ENCODE data around the gene PLA2G6.

PLA2G6 gene

GRCh38 chr22:38141217-38141973 is 40.2 kb downstream of the PLA2G6 start:
- H3K36me3 ChIP-seq (ENCODE audit: control insufficient read depth in 2 of 2, insufficient read depth in 2 of 2, low read length in 2 of 2): peaks cover 0 to 7% of the 10 kb centered on the region in 2 donors
- H3K27me3 ChIP-seq (ENCODE audit: control insufficient read depth in 1 of 2, insufficient read depth in 2 of 2, low read length in 2 of 2): no peaks in the 10 kb centered on the region
- H3K9ac ChIP-seq (ENCODE audit: low read length in 2 of 2): no peak overlapping the region
- no peaks in the 10 kb centered on the region for H3K9me3 ChIP-seq (ENCODE audit: control insufficient read depth in 2 of 2, low read length in 2 of 2)
- no peak overlapping the region for H3K27ac ChIP-seq (ENCODE audit: low read length)
- no peaks in the 10 kb centered on the region for H3K4me1 ChIP-seq (ENCODE audit: control insufficient read depth, insufficient read depth, low read length)
- no peak overlapping the region for H3K4me3 ChIP-seq (ENCODE audit: low read length in 2 of 2)

DNA sequence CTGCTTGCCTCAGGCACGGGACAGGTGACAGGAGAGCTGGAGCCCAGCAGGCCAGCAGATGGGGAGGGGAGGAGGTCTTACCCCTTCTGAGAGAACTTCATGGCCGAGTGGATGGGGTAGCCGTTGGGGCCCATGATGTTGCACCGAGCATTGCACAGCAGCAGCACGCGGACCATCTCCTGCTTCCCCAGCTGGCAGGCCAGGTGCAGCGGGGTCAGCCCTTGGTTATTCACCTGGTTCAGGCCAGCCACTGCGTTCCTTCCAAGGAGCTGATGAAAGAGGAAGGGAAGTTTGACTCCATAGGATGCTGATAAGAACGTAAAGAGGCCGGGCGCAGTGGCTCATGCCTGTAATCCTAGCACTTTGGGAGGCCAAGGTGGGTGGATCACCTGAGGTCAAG is 41.7 kb downstream of the PLA2G6 start:
- Histone ChIP-seq H3K4me1 (ENCODE audit: control insufficient read depth, insufficient read depth, low read length) (no peaks in the 10 kb centered on the region), H3K27me3 (ENCODE audit: control insufficient read depth in 1 of 2, insufficient read depth in 2 of 2, low read length in 2 of 2) (no peaks in the 10 kb centered on the region), H3K36me3 (ENCODE audit: control insufficient read depth in 2 of 2, insufficient read depth in 2 of 2, low read length in 2 of 2) (peaks cover 2 to 7% of the 10 kb centered on the region in 2 donors), H3K9ac (ENCODE audit: low read length in 2 of 2) (no peak overlapping the region), H3K4me3 (ENCODE audit: low read length in 2 of 2) (no peak overlapping the region), H3K27ac (ENCODE audit: low read length) (no peak overlapping the region), H3K9me3 (ENCODE audit: control insufficient read depth in 2 of 2, low read length in 2 of 2) (no peaks in the 10 kb centered on the region)

DNA sequence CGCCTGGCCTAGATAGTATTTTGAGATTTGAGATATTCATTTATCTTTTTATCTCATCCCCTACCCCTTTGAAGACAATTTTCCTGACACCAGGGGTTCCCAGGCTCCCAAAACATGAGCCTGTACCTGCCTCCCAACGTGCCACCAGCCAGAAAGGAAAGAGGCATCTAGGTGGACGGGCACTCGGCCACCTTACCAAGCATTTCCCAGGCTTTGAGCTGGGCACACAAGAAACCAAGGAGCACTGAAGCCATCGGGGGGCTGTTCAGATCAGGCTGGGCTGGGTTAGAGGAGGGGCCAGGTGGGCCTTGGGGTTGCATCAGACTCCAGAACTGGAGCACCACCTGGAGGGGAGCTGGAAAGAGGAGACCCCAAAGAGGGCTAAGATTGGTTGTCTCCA is 42.7 kb downstream of the PLA2G6 start:
- Histone ChIP-seq H3K27ac (ENCODE audit: low read length) (no peak overlapping the region), H3K9me3 (ENCODE audit: control insufficient read depth in 2 of 2, low read length in 2 of 2) (no peaks in the 10 kb centered on the region), H3K36me3 (ENCODE audit: control insufficient read depth in 2 of 2, insufficient read depth in 2 of 2, low read length in 2 of 2) (peaks cover 2 to 7% of the 10 kb centered on the region in 2 donors), H3K27me3 (ENCODE audit: control insufficient read depth in 1 of 2, insufficient read depth in 2 of 2, low read length in 2 of 2) (no peaks in the 10 kb centered on the region), H3K4me1 (ENCODE audit: control insufficient read depth, insufficient read depth, low read length) (no peaks in the 10 kb centered on the region), H3K9ac (ENCODE audit: low read length in 2 of 2) (no peak overlapping the region), H3K4me3 (ENCODE audit: low read length in 2 of 2) (no peak overlapping the region)

GRCh38 chr22:38137876-38138687 is 43.5 kb downstream of the PLA2G6 start:
- no peak overlapping the region for H3K4me3 ChIP-seq (ENCODE audit: low read length in 2 of 2)
- no peak overlapping the region for H3K27ac ChIP-seq (ENCODE audit: low read length)
- no peaks in the 10 kb centered on the region for H3K9me3 ChIP-seq (ENCODE audit: control insufficient read depth in 2 of 2, low read length in 2 of 2)
- H3K4me1 ChIP-seq (ENCODE audit: control insufficient read depth, insufficient read depth, low read length): no peaks in the 10 kb centered on the region
- no peak overlapping the region for H3K9ac ChIP-seq (ENCODE audit: low read length in 2 of 2)
- no peaks in the 10 kb centered on the region for H3K27me3 ChIP-seq (ENCODE audit: control insufficient read depth in 1 of 2, insufficient read depth in 2 of 2, low read length in 2 of 2)
- H3K36me3 ChIP-seq (ENCODE audit: control insufficient read depth in 2 of 2, insufficient read depth in 2 of 2, low read length in 2 of 2): peaks cover 2 to 11% of the 10 kb centered on the region in 2 donors

DNA sequence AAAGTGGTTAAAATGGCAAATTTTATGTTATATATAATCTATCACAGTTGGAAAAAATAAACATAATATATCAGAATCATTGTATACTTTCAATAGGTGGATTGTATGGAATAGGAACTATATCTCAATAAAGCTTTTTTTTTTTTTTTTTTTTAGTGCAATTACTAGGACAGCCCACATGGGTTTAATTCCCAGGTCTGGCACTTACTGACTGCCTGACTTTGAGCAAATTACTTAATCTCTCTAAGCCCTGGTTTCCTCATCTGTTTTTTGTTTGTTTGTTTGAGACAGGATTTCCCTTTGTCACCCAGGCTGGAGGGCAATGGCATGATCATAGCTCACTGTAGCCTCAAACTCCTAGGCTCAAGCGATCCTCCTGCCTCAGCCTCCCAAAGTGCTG is 45.0 kb downstream of the PLA2G6 start:
- Histone ChIP-seq H3K9me3 (ENCODE audit: control insufficient read depth in 2 of 2, low read length in 2 of 2) (no peaks in the 10 kb centered on the region), H3K27ac (ENCODE audit: low read length) (no peak overlapping the region), H3K4me3 (ENCODE audit: low read length in 2 of 2) (no peak overlapping the region), H3K4me1 (ENCODE audit: control insufficient read depth, insufficient read depth, low read length) (no peaks in the 10 kb centered on the region), H3K27me3 (ENCODE audit: control insufficient read depth in 1 of 2, insufficient read depth in 2 of 2, low read length in 2 of 2) (no peaks in the 10 kb centered on the region), H3K36me3 (ENCODE audit: control insufficient read depth in 2 of 2, insufficient read depth in 2 of 2, low read length in 2 of 2) (peaks cover 8 to 15% of the 10 kb centered on the region in 2 donors), H3K9ac (ENCODE audit: low read length in 2 of 2) (no peak overlapping the region)

GRCh38 chr22:38135133-38135706 is 46.4 kb downstream of the PLA2G6 start:
- Histone ChIP-seq H3K4me3 (ENCODE audit: low read length in 2 of 2) (no peak overlapping the region), H3K9me3 (ENCODE audit: control insufficient read depth in 2 of 2, low read length in 2 of 2) (no peaks in the 10 kb centered on the region), H3K36me3 (ENCODE audit: control insufficient read depth in 2 of 2, insufficient read depth in 2 of 2, low read length in 2 of 2) (peaks cover 8 to 13% of the 10 kb centered on the region in 2 donors), H3K27me3 (ENCODE audit: control insufficient read depth in 1 of 2, insufficient read depth in 2 of 2, low read length in 2 of 2) (no peaks in the 10 kb centered on the region), H3K27ac (ENCODE audit: low read length) (no peak overlapping the region), H3K4me1 (ENCODE audit: control insufficient read depth, insufficient read depth, low read length) (no peaks in the 10 kb centered on the region), H3K9ac (ENCODE audit: low read length in 2 of 2) (no peak overlapping the region)

- H3K36me3 ChIP-seq (ENCODE audit: control insufficient read depth in 2 of 2, insufficient read depth in 2 of 2, low read length in 2 of 2): peaks cover 8 to 15% of the 10 kb centered on the region in 2 donors
- no peak overlapping the region for H3K4me3 ChIP-seq (ENCODE audit: low read length in 2 of 2)
- no peaks in the 10 kb centered on the region for H3K4me1 ChIP-seq (ENCODE audit: control insufficient read depth, insufficient read depth, low read length)
- H3K9me3 ChIP-seq (ENCODE audit: control insufficient read depth in 2 of 2, low read length in 2 of 2): no peaks in the 10 kb centered on the region
- no peak overlapping the region for H3K9ac ChIP-seq (ENCODE audit: low read length in 2 of 2)
- no peaks in the 10 kb centered on the region for H3K27me3 ChIP-seq (ENCODE audit: control insufficient read depth in 1 of 2, insufficient read depth in 2 of 2, low read length in 2 of 2)
- H3K27ac ChIP-seq (ENCODE audit: low read length): no peak overlapping the region
Observed at GRCh38 chr22:38133331-38133730, 48.3 kb downstream of the PLA2G6 start.

GRCh38 chr22:38132794-38133193 is 48.8 kb downstream of the PLA2G6 start:
- Histone ChIP-seq H3K4me1 (ENCODE audit: control insufficient read depth, insufficient read depth, low read length) (no peaks in the 10 kb centered on the region), H3K9ac (ENCODE audit: low read length in 2 of 2) (no peak overlapping the region), H3K9me3 (ENCODE audit: control insufficient read depth in 2 of 2, low read length in 2 of 2) (no peaks in the 10 kb centered on the region), H3K36me3 (ENCODE audit: control insufficient read depth in 2 of 2, insufficient read depth in 2 of 2, low read length in 2 of 2) (peaks cover 8 to 13% of the 10 kb centered on the region in 2 donors), H3K27ac (ENCODE audit: low read length) (no peak overlapping the region), H3K4me3 (ENCODE audit: low read length in 2 of 2) (no peak overlapping the region), H3K27me3 (ENCODE audit: control insufficient read depth in 1 of 2, insufficient read depth in 2 of 2, low read length in 2 of 2) (no peaks in the 10 kb centered on the region)

DNA sequence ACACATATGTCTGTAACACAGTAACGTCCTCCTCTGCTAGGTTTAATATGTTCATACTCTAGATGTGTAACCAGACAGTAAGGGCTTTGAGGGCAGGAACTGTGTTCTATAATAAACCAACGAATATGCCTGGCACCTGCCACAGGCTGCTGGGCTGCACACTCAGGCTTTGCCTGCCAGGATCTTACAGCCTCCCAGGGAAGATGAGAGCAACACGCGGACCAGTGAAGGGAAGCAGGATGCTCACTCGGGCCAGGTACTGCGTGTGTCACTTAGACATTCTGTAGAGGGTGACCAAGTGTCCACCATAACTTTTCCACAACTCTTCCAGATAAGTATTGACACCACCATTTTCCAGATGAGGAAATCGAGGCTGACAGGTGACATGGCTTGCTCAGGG is 49.5 kb downstream of the PLA2G6 start:
- no peaks in the 10 kb centered on the region for H3K4me1 ChIP-seq (ENCODE audit: control insufficient read depth, insufficient read depth, low read length)
- no peak overlapping the region for H3K27ac ChIP-seq (ENCODE audit: low read length)
- H3K9ac ChIP-seq (ENCODE audit: low read length in 2 of 2): no peak overlapping the region
- H3K27me3 ChIP-seq (ENCODE audit: control insufficient read depth in 1 of 2, insufficient read depth in 2 of 2, low read length in 2 of 2): no peaks in the 10 kb centered on the region
- H3K9me3 ChIP-seq (ENCODE audit: control insufficient read depth in 2 of 2, low read length in 2 of 2): no peaks in the 10 kb centered on the region
- no peak overlapping the region for H3K4me3 ChIP-seq (ENCODE audit: low read length in 2 of 2)
- peaks cover 8 to 13% of the 10 kb centered on the region in 2 donors for H3K36me3 ChIP-seq (ENCODE audit: control insufficient read depth in 2 of 2, insufficient read depth in 2 of 2, low read length in 2 of 2)

DNA sequence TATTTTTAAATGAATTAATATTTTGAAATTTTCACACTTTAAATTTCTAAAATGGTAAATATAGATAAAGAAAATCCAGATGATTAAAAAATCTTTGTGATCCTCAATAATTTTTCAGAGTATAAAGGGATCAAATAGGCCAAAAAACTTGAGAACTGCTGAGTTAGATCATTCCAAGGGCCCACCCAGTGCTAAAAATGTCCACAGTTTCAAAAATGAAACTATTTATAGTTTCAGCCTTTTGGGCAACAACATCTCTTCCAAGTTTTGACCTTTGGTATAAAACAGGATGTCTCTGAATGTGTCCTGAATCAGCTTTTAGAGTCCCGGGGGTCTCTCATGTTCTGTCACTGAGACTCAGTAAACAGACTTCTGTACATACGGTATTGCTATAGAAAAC is 50.2 kb downstream of the PLA2G6 start:
- Histone ChIP-seq H3K4me1 (ENCODE audit: control insufficient read depth, insufficient read depth, low read length) (no peaks in the 10 kb centered on the region), H3K27me3 (ENCODE audit: control insufficient read depth in 1 of 2, insufficient read depth in 2 of 2, low read length in 2 of 2) (no peaks in the 10 kb centered on the region), H3K9ac (ENCODE audit: low read length in 2 of 2) (no peak overlapping the region), H3K4me3 (ENCODE audit: low read length in 2 of 2) (no peak overlapping the region), H3K9me3 (ENCODE audit: control insufficient read depth in 2 of 2, low read length in 2 of 2) (no peaks in the 10 kb centered on the region), H3K27ac (ENCODE audit: low read length) (no peak overlapping the region), H3K36me3 (ENCODE audit: control insufficient read depth in 2 of 2, insufficient read depth in 2 of 2, low read length in 2 of 2) (peaks cover 8 to 13% of the 10 kb centered on the region in 2 donors)
